MM.1S (cell line): ENCODE results near the gene KCNN4.

Experiments
- DNase-seq: peaks from one replicate; pipeline ENCODE4 v3.0.0-alpha.2; 2015
- H2AFZ ChIP-seq: fragments of 300-600 bp; sonication (generic); 2 replicates; pipeline ENCODE4 v1.6.0; 2016; ENCODE audit warnings: antibody characterized with exemption, low read length
- H3F3A ChIP-seq: fragments of 300-600 bp; sonication (generic); 2 replicates; pipeline ENCODE4 v1.6.1; 2016; ENCODE audit warnings: mild to moderate bottlenecking, antibody characterized with exemption, low read length, moderate library complexity, mixed read lengths; ENCODE audit not compliant: insufficient read depth
- H3K27ac ChIP-seq: fragments of 300-600 bp; sonication (generic); 2 replicates; pipeline ENCODE4 v1.5.1; 2016; ENCODE audit warnings: mild to moderate bottlenecking, low read length
- H3K27me3 ChIP-seq: fragments of 300-600 bp; sonication (generic); replicated peaks from 2 replicates; pipeline ENCODE4 v1.6.0; 2016; ENCODE audit warnings: low read length; ENCODE audit not compliant: insufficient read depth
- H3K36me3 ChIP-seq: fragments of 300-600 bp; sonication (generic); replicated peaks from 2 replicates; pipeline ENCODE4 v1.6.1; 2016; ENCODE audit warnings: mild to moderate bottlenecking, low read length, mixed read lengths; ENCODE audit not compliant: insufficient read depth
- H3K4me1 ChIP-seq: fragments of 300-600 bp; sonication (generic); 2 replicates; pipeline ENCODE4 v1.6.1; 2016; ENCODE audit warnings: low read length, mixed read lengths
- H3K4me2 ChIP-seq: fragments of 300-600 bp; sonication (generic); 2 replicates; pipeline ENCODE4 v1.6.0; 2016; ENCODE audit warnings: low read depth, low read length
- H3K4me3 ChIP-seq: fragments of 300-600 bp; sonication (generic); 2 replicates; pipeline ENCODE4 v1.5.1; 2016; ENCODE audit warnings: low read length, mixed read lengths
- H3K79me2 ChIP-seq: fragments of 300-600 bp; sonication (generic); 2 replicates; pipeline ENCODE4 v1.6.1; 2016; ENCODE audit warnings: mixed run types, low read length, mixed read lengths
- H3K9ac ChIP-seq: fragments of 300-600 bp; sonication (generic); 2 replicates; pipeline ENCODE4 v1.6.1; 2016; ENCODE audit warnings: low read length, mixed read lengths
- H3K9me2 ChIP-seq: fragments of 300-600 bp; sonication (generic); replicated peaks from 2 replicates; pipeline ENCODE4 v1.6.1; 2016; ENCODE audit warnings: mild to moderate bottlenecking, low read length, mixed read lengths; ENCODE audit not compliant: insufficient read depth
- H3K9me3 ChIP-seq: fragments of 300-600 bp; sonication (generic); replicated peaks from 2 replicates; pipeline ENCODE4 v1.6.1; 2016; ENCODE audit warnings: mild to moderate bottlenecking, low read length, mixed read lengths; ENCODE audit not compliant: insufficient read depth
- H4K20me1 ChIP-seq: fragments of 300-600 bp; sonication (generic); 2 replicates; pipeline ENCODE4 v1.6.1; 2016; ENCODE audit warnings: mild to moderate bottlenecking, low read length, moderate library complexity, mixed read lengths; ENCODE audit not compliant: insufficient read depth
- CTCF ChIP-seq: fragments of 300-600 bp; sonication (generic); IDR thresholded peaks from 2 replicates; pipeline ENCODE4 v1.5.1; 2016; ENCODE audit warnings: antibody characterized with exemption, low read length, mixed read lengths
- EZH2 ChIP-seq: fragments of 300-600 bp; sonication (generic); optimal IDR thresholded peaks from 2 replicates; pipeline ENCODE3; 2017; ENCODE audit warnings: low read depth, mild to moderate bottlenecking, antibody characterized with exemption, low read length, mixed read lengths
- EZH2phosphoT487 ChIP-seq: fragments of 300-600 bp; sonication (generic); IDR thresholded peaks from 2 replicates; pipeline ENCODE4 v1.6.1; 2018; ENCODE audit warnings: antibody characterized with exemption, low read length

Gene KCNN4

GRCh38 chr19:43783636-43784035, 2.9 kb upstream of the KCNN4 start:
- Histone ChIP-seq H4K20me1 (no peaks in the 10 kb centered on the region), H3K36me3 (no peaks in the 10 kb centered on the region), H3K9me3 (no peaks in the 10 kb centered on the region), H3K27me3 (no peaks in the 10 kb centered on the region), H2AFZ (peak overlapping the region; percentile 82), H3K9ac (peak overlapping the region; percentile 48; the same call in 1 of the 2 replicates), H3K79me2 (no peaks in the 10 kb centered on the region), H3K4me2 (peak overlapping the region; percentile 62; the same call in 1 of the 2 replicates), H3F3A (0 out of 2 replicates have a peak, but pooled peaks cover 7% of the 10 kb centered on the region), H3K9me2 (no peaks in the 10 kb centered on the region), H3K27ac (peak overlapping the region; percentile 60; the same call in 1 of the 2 replicates), H3K4me1 (peaks cover 16% of the 10 kb centered on the region), H3K4me3 (0 out of 2 replicates have a peak overlapping the region, but pooled peaks have one; percentile 6)
- TF ChIP-seq CTCF (no peak), EZH2 (no peak), EZH2phosphoT487 (no peak)
- no peak for DNase-seq

GRCh38 chr19:43782689-43783231, 2.0 kb upstream of the KCNN4 start:
- H3K9ac ChIP-seq = no peak overlapping the region
- H2AFZ ChIP-seq = no peak overlapping the region
- no peaks in the 10 kb centered on the region for H4K20me1 ChIP-seq
- H3K79me2 ChIP-seq = no peaks in the 10 kb centered on the region
- H3K4me1 ChIP-seq = peaks cover 19% of the 10 kb centered on the region
- H3K27me3 ChIP-seq = no peaks in the 10 kb centered on the region
- no peaks in the 10 kb centered on the region for H3K36me3 ChIP-seq
- no peaks in the 10 kb centered on the region for H3K9me3 ChIP-seq
- no peaks in the 10 kb centered on the region for H3K9me2 ChIP-seq
- no peak for TF ChIP-seq EZH2phosphoT487
- no peak for TF ChIP-seq CTCF
- TF ChIP-seq EZH2 = no peak
- H3K4me3 ChIP-seq = no peak overlapping the region
- no peak overlapping the region for H3K27ac ChIP-seq
- H3F3A ChIP-seq = 0 out of 2 replicates have a peak, but pooled peaks cover 7% of the 10 kb centered on the region
- no peak for DNase-seq
- no peak overlapping the region for H3K4me2 ChIP-seq

GRCh38 chr19:43782311-43782660, 1.5 kb upstream of the KCNN4 start:
- no peaks in the 10 kb centered on the region for H3K9me3 ChIP-seq
- H3K27ac ChIP-seq = no peak overlapping the region
- H3K79me2 ChIP-seq = no peaks in the 10 kb centered on the region
- H3K4me1 ChIP-seq = peaks cover 24% of the 10 kb centered on the region
- H3K9me2 ChIP-seq = no peaks in the 10 kb centered on the region
- H3K9ac ChIP-seq = no peak overlapping the region
- no peak overlapping the region for H3K4me2 ChIP-seq
- H3K4me3 ChIP-seq = no peak overlapping the region
- no peak overlapping the region for H2AFZ ChIP-seq
- H3K27me3 ChIP-seq = no peaks in the 10 kb centered on the region
- no peaks in the 10 kb centered on the region for H4K20me1 ChIP-seq
- TF ChIP-seq EZH2phosphoT487 (no peak), CTCF (no peak), EZH2 (no peak)
- 0 out of 2 replicates have a peak, but pooled peaks cover 7% of the 10 kb centered on the region for H3F3A ChIP-seq
- H3K36me3 ChIP-seq = no peaks in the 10 kb centered on the region
- no peak for DNase-seq
